ENCODE results near the gene CAPN10. TPM values are rescaled to one million over a fixed set of nuclear protein-coding genes. Genes with fewer than 3 reads are reported as not detected.

The CAPN10 gene
- total RNA-seq, 3 donors from 2014 or later: 17.0 to 26.2 (median 25.5) TPM

DNA sequence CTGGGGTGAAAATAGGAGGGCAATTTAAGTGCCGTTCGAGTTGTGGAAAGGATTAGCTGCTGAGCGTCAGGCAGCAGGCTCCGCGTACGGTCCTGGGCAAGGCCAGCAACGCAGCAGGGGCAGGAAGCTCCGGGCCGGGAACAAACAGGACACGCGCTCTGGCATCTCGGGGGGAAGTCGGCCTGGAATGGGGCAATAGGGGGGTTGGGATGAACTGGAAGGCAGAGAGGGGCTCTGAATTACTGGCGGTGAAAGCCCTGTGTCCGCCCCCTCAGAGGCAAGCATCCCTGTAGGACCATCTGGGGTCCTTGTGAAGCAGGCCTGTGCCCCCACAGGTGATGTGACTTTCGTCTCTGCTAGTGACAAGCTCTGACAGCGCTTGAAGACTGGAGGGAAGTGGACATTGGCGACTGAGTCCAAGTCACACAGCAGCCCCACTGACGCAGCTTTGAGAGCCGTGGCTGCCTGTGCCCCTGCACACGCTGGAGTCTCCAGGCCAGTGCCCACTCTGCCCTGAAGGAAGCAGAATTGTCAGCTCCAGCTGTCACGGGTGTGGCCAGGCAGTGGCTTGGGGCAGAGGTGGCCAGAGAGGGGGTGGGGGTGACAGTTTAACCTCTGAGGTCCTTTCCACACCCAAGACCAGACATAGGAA, 61.1 kb downstream of the CAPN10 start:
- DNase-seq (ENCODE audit: low spot score in 2 of 2): no peak
- H3K27me3 ChIP-seq: peaks cover 0 to 66% of the 10 kb centered on the region in 2 donors
- no peaks in the 10 kb centered on the region for H3K4me1 ChIP-seq
- TF ChIP-seq POLR2A (IDR thresholded peaks at IDR 0.05) (no peak), POLR2AphosphoS5 (IDR thresholded peaks at IDR 0.05) (no peak)
- TF ChIP-seq, protein P1, sequence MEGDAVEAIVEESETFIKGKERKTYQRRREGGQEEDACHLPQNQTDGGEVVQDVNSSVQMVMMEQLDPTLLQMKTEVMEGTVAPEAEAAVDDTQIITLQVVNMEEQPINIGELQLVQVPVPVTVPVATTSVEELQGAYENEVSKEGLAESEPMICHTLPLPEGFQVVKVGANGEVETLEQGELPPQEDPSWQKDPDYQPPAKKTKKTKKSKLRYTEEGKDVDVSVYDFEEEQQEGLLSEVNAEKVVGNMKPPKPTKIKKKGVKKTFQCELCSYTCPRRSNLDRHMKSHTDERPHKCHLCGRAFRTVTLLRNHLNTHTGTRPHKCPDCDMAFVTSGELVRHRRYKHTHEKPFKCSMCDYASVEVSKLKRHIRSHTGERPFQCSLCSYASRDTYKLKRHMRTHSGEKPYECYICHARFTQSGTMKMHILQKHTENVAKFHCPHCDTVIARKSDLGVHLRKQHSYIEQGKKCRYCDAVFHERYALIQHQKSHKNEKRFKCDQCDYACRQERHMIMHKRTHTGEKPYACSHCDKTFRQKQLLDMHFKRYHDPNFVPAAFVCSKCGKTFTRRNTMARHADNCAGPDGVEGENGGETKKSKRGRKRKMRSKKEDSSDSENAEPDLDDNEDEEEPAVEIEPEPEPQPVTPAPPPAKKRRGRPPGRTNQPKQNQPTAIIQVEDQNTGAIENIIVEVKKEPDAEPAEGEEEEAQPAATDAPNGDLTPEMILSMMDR (IDR thresholded peaks at IDR 0.05): no peak
- intact Hi-C loops (cut with DNase I; ENCODE audit: low total_unique reads): no loop called here
- H3K9me3 ChIP-seq: no peaks in the 10 kb centered on the region
- no peak overlapping the region for H3K27ac ChIP-seq
- H3K4me3 ChIP-seq: no peak overlapping the region
- no peaks in the 10 kb centered on the region for H3K36me3 ChIP-seq

DNA sequence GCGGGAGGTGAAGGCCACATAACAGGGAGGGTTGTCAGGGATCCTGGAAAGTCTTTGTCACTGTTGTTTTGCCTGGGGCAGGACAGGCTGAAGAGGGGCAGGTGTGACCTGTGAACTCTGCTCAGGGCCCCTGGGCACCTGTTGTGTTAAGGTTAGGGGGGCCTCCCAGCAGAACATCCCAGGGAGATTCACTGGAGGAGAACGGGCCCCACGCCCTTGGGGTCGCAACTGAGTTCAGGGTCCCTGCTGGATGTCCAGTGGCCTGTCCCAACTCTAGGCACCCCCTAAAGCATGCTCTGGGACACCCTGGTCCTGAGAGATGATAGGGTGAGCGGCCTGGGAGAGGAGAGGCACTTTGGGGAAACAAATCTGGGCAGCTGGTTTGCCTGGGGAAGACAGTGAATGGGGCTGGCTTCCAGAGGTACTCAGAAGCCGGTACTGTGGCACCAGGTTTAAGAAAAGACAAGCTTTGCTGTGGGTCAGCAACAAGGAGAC, 61.7 kb downstream of the CAPN10 start:
- Histone ChIP-seq H3K27me3 (peaks cover 0 to 62% of the 10 kb centered on the region in 2 donors), H3K4me3 (no peak overlapping the region), H3K27ac (no peak overlapping the region), H3K36me3 (no peaks in the 10 kb centered on the region), H3K9me3 (no peaks in the 10 kb centered on the region), H3K4me1 (no peaks in the 10 kb centered on the region)
- intact Hi-C loops (cut with DNase I; ENCODE audit: low total_unique reads): no loop called here
- no peak for TF ChIP-seq POLR2AphosphoS5 (IDR thresholded peaks at IDR 0.05)
- TF ChIP-seq, protein P1 (IDR thresholded peaks at IDR 0.05): no peak
- no peak for TF ChIP-seq POLR2A (IDR thresholded peaks at IDR 0.05)
- peak in 1 of 2 donors; percentile 4 for DNase-seq (ENCODE audit: low spot score in 2 of 2)

Other genes starting within 250 kb of the CAPN10 start
- 10 to 100 TPM; 13.8 to 56.3 (median 21.0) TPM for gene GPC1, start 151.1 kb upstream of the CAPN10 start, total RNA-seq
- gene ANKMY1, start 28.7 kb upstream of the CAPN10 start, total RNA-seq: 10 to 100 TPM; 13.0 to 32.8 (median 19.0) TPM
- 1 to 10 TPM; 5.9 to 8.8 (median 6.9) TPM for gene DUSP28, start 26.4 kb upstream of the CAPN10 start, total RNA-seq
- 10 to 100 TPM; 22.4 to 57.9 (median 42.3) TPM for gene RNPEPL1, start 18.2 kb upstream of the CAPN10 start, total RNA-seq
- 1 to 10 TPM; 1.6 to 4.7 (median 2.6) TPM for gene GPR35, start 38.7 kb downstream of the CAPN10 start, total RNA-seq
- gene AQP12B, start 96.2 kb downstream of the CAPN10 start, total RNA-seq: not detected
- gene AQP12A, start 105.1 kb downstream of the CAPN10 start, total RNA-seq: not detected
- gene KIF1A, start 233.5 kb downstream of the CAPN10 start, total RNA-seq: under 1 TPM in 2 of 3 donors, not detected in 1; under 0.01 to 0.29 TPM

Data from breast epithelium (tissue), 4 donors.